ENCODE results near the gene AARS1. TPM values are rescaled to one million over a fixed set of nuclear protein-coding genes. Genes with fewer than 3 reads are reported as not detected.
A peak's percentile ranks its signal among the peaks of the same experiment; 100 is the strongest.
"Not testable (repeated sequence)": the region's sequence is repeated elsewhere in the genome, so short reads cannot be mapped to it uniquely, and the experiment has no call there.

Gene AARS1
- total and polyA plus RNA-seq, 3 donors from 2014 or later: 56.8 to 68.9 (median 68.7) TPM

- intact Hi-C loops (cut with DNase I; ENCODE audit: low total_unique reads): no loop called here
- peak; percentile 70 for DNase-seq
- peaks cover 4% of the 10 kb centered on the region for H3K4me1 ChIP-seq
- no peaks in the 10 kb centered on the region for H3K27me3 ChIP-seq
- H3K27ac ChIP-seq: peak overlapping the region in 1 of 2 donors; percentile 20
- H3K4me3 ChIP-seq: peak overlapping the region; percentile 19 to 53
- no peaks in the 10 kb centered on the region for H3K9me3 ChIP-seq
- 64 to 77% methylated on average over 15 to 28 of the region's 28 CpGs for WGBS, 2 donors
- no peaks in the 10 kb centered on the region for H3K36me3 ChIP-seq (ENCODE audit: low read depth, missing control alignments)
- TF ChIP-seq POLR2A (IDR thresholded peaks at IDR 0.05) (no peak), CTCF (IDR thresholded peaks at IDR 0.05) (no peak)
Measured at GRCh38 chr16:70294385-70295025, 5.2 kb upstream of the AARS1 start.

DNA sequence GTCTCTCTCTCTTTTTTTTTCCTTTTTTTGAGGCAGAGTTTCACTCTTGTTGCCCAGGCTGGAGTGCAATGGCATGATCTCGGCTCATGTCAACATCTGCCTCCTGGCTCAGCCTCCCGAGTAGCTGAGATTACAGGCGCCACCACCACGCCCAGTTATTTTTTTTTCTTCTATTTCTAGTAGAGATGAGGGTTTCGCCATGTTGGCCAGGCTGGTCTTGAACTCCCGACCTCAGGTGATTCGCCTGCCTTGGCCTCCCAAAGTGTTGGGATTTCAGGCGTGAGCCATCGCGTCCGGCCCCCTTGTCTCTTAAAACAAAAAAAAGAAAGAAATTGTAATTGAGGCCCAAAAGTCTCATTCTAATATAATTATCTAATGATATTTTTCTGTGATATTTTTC lies 2.8 kb upstream of the AARS1 start:
- H3K4me3 ChIP-seq; H3K27me3 ChIP-seq; H3K9me3 ChIP-seq; H3K27ac ChIP-seq; DNase-seq; H3K4me1 ChIP-seq; intact Hi-C loops (cut with DNase I; ENCODE audit: low total_unique reads); H3K36me3 ChIP-seq (ENCODE audit: low read depth, missing control alignments): not testable (repeated sequence)
- WGBS, 2 donors: 92 to 94% methylated on average over 11 of the region's 11 CpGs

GRCh38 chr16:70290949-70291519 lies 1.7 kb upstream of the AARS1 start:
- TF ChIP-seq POLR2A (IDR thresholded peaks at IDR 0.05) (no peak), CTCF (IDR thresholded peaks at IDR 0.05) (no peak)
- no peak for DNase-seq
- no peaks in the 10 kb centered on the region for H3K36me3 ChIP-seq (ENCODE audit: low read depth, missing control alignments)
- H3K4me1 ChIP-seq: peaks cover 8% of the 10 kb centered on the region
- H3K4me3 ChIP-seq: no peak overlapping the region
- H3K9me3 ChIP-seq: no peaks in the 10 kb centered on the region
- H3K27ac ChIP-seq: no peak overlapping the region
- intact Hi-C loops (cut with DNase I; ENCODE audit: low total_unique reads): no loop called here
- H3K27me3 ChIP-seq: no peaks in the 10 kb centered on the region

DNA sequence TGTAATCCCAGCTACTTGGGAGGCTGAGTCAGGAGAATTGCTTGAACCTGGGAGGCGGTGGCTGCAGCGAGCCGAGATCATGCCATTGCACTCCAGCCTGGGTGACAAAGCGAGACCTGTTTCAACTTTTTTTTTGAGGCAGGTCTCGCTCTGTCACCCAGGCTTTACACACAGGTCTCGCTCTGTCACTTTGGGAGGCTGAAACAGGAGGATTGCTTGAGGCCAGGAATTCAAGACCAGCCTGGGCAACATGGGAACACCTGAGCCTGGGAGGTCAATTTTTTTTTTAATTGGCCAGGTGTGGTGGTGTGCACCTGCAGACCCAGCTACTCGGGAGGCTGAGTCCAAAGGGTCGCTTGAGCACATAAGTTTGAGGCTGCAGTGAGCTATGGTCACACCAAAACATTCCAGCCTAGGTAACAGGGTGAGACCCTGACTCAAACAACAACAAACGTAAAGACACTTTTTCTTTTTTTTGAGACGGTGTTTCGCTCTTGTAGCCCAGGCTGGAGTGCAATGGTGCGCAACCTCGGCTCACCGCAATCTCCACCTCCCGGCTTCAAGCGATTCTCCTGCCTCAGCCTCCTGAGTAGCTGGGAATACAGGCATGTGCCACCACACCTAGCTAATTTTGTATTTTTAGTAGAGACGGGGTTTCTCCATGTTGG lies 1.9 kb downstream of the AARS1 start:
- H3K4me1 ChIP-seq; H3K27ac ChIP-seq; H3K9me3 ChIP-seq; DNase-seq; H3K36me3 ChIP-seq (ENCODE audit: low read depth, missing control alignments); H3K27me3 ChIP-seq; intact Hi-C loops (cut with DNase I; ENCODE audit: low total_unique reads); H3K4me3 ChIP-seq: not testable (repeated sequence)
- 60 to 74% methylated on average over 17 of the region's 17 CpGs for WGBS, 2 donors

- intact Hi-C loops (cut with DNase I; ENCODE audit: low total_unique reads): no loop called here
- TF ChIP-seq CTCF (IDR thresholded peaks at IDR 0.05) (no peak), POLR2A (IDR thresholded peaks at IDR 0.05) (no peak)
- Histone ChIP-seq H3K27ac (no peak overlapping the region), H3K9me3 (no peaks in the 10 kb centered on the region), H3K27me3 (no peaks in the 10 kb centered on the region), H3K4me3 (no peak overlapping the region), H3K36me3 (ENCODE audit: low read depth, missing control alignments) (no peaks in the 10 kb centered on the region), H3K4me1 (no peaks in the 10 kb centered on the region)
- DNase-seq: no peak
- WGBS, 2 donors: 53 to 69% methylated on average over 1 of the region's 1 CpG
Measured at GRCh38 chr16:70276392-70276791, 12.9 kb downstream of the AARS1 start.

All from testis (tissue), 3 donors.